Heart left ventricle (tissue), 13 donors: Measurements from ENCODE around the gene AP3S1.

Experiments
- CTCF ChIP-seq, 12 donors: fragments of 200-600 bp; sonication (generic) in 4 of 12; IDR thresholded peaks; one replicate each; pipeline versions ENCODE4 v1.5.0 to v1.8.0; 2018 to 2022; ENCODE audit warnings: antibody characterized with exemption in 12 of 12, mild to moderate bottlenecking in 5 of 12
- POLR2A ChIP-seq, 2 donors: fragments of 450-650 bp; IDR thresholded peaks; one replicate each; pipeline ENCODE4 v1.6.1; 2017; ENCODE audit warnings: antibody characterized with exemption in 2 of 2, mild to moderate bottlenecking in 2 of 2, moderate library complexity in 2 of 2
- donor health status: ischemic (EF 13 %, LVEDD 7.1; RV severe dilation, severe dysfunction).
- donor health status: DM: no; HTN: yes; CAD: no.
- donor health status: DM: no; HTN: no; CAD: no.
- donor health status: ischemic (EF 25% LVEDD 6.9; RV normal size, moderate dysfunction).
- donor health status: ischemic (EF 25% LVEDD 5.7; RV mildly dilated, moderate dysfunction).
- donor health status: ischemic (EF 35%, LVEDD 5.7; RV mildly dilated, moderate dysfunction).
- donor health status: nonischemic (EF 11% LVEDD 7.7; RV severe dilation, severe dysfunction).
- donor health status: DM: yes; HTN: yes; CAD: no.
- donor health status: PGD.
- donor health status: ischemic (EF 29% LVEDD 5.4; RV normal size, mild dysfunction).
- donor health status: nonischemic (EF 23%, LVEDD 6.1; RV moderate dilation, normal function).

DNA sequence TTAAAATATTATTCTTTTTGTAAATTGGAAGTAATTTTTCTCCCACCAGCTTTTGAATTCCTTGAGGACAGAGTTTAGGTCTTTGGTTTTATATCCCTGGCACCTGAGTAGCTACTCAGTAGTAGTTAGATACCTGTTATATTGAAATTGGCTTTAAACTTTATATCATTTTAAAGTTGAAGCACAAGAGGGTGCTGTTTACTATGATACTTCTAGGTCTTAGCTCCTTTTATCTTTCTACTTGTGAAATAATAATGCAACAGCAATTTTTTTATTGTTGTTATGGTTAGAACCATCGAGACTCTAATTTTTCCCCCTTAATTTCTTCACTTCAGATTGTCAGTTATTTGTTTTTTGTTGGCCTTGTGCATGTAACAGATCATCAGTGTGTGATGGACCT is 46.3 kb downstream of the AP3S1 start:
- TF ChIP-seq CTCF (IDR thresholded peaks at IDR 0.05) (peak in 5 of 12 donors; percentile 6 to 32 (median 19)), POLR2A (IDR thresholded peaks at IDR 0.05) (no peak)
